GM21717 (cell line): ENCODE measurements around the gene EPB41L2.

Experiments
- ATAC-seq: cut with Tn5 transposase; IDR thresholded peaks from one replicate; pipeline ENCODE4 v1.9.1; 2021; ENCODE audit warnings: mild to moderate bottlenecking, moderate library complexity; ENCODE audit not compliant: unreplicated experiment

EPB41L2 gene

DNA sequence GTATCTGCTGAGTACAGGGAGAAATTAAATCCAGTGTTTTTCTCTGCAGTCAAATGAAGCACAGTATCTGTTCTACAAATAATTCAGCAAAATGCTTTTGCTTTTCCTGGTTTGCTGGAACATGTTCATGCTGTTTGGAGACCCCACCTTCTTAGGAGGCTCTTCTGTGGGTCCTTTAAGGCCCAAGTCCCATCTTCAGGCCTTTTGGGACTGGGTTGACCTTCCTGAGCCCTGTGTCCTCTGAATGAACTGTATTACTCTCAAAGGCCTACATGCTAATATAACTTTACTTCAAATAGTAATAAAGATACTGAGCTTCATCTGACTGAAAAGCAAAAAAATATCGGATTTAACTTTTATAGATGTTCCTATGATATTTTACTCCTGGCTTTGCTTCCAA, 216.5 kb downstream of the EPB41L2 start:
- ATAC-seq, result no peak

DNA sequence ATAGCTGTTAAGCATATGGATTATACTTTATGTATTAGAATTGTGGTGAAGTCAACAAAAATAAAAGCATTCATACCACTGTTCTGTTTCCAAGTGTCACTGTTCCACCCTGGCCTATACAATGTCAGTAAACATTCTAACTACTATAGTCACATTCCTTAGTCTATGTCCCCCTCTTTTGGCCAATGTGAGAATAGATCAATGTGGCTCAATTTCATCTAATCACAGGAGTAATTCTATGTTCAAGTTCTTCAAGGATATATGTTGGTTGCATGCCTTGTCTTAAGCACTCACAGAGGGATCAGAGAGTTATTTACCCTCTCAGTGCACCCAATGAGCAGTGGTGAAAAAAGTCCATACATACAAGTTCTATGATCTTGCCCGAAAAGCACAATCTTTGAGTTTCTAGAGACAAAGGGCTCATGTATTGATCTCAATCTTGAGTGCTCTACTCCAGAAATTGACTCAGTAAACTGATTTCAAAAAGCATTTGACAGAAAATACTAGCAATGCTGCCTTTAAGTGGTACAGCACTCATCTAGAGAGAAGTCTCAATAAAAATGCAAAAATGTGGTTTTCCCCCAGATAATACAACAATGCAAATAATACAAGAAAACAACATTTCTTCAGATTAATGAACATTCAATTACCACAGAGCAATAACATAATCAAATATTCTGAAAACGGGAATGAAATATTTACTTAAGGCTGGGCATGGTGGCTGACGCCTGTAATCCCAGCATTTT, 219.3 kb downstream of the EPB41L2 start:
- ATAC-seq, result peak; percentile 75

DNA sequence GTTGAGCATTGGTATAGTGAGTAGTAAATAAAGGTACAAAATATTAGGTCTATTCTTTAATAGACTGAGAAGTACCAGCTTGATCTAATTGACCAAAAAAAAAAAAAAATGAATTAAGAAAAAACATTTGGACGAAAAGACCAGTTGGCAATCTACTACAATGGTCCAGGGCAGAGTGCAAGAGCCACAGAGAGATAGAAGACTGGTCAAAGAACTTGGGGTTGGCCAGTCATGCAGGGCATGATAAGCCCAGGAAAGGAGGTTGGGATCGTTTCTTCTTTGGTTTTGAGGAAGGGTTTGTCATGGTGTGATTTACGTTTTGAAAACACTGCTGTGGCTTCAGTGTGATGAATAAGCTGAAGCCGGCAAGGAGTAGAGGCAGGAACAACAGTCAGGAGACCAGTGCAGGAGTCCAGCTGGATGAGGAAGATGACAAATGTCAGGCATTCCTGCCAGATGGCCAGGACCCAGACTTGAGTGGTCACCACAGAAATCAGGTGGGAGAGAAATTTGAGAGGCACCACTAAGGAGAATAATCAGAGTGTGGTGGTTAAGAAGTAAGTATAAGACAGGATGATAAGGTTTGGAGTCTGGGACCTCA, 221.8 kb downstream of the EPB41L2 start:
- no peak for ATAC-seq

DNA sequence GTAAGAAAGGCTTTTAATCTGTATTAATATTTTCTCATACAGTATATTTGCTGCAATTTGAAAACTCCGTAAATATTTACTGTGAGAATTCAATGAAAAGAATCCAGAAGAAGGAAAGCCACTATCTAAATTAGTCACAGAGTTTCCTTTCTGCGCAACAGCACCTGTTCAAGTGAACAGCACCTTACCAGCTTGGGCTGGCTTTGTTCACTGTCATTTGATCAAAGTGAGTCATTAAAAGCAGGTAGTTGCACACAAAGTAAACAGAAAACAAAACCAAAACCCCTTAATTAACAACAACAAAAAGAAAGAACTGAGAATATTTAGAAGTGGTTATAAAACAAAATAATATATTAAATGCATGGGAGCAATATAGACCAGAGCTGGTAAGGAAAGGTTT, 223.0 kb downstream of the EPB41L2 start:
- ATAC-seq, result no peak

DNA sequence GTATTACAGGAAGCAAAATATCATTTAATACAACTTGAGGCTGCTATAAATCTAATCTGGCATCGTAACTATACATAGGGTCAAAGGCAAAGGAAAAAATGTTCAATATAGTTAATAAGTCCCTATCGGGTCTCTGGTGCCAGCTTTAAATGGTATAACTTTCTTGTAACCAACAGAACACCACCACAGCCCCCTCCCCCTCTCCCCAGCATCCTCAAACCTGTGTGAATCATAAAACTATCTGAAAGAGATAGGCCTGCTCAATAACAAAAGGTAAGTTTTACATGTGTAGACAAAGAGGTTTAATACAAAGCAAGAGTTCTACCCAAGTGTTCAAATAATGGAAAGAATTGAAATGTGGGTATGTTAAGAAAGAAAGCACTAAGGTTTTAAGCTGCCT, 223.7 kb downstream of the EPB41L2 start:
- no peak for ATAC-seq

DNA sequence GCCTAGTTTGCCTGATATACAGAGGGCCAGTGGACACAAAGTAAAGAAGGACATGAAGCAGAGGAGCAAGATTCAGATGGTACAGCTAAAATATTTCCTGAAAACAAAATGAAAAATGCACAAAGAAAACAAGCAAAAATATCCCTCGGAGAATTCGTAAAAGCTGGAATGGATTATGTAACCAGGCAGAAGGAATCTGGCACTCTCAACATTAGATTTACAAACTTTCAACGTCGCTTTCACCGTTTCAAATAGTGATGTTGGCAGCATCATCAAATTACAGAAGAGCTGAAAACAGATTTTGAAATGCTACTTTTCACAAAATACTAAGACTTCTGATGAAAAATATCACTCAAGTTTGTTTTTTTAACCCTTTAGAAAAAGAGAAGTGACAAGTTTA, 224.1 kb downstream of the EPB41L2 start:
- ATAC-seq, result no peak

DNA sequence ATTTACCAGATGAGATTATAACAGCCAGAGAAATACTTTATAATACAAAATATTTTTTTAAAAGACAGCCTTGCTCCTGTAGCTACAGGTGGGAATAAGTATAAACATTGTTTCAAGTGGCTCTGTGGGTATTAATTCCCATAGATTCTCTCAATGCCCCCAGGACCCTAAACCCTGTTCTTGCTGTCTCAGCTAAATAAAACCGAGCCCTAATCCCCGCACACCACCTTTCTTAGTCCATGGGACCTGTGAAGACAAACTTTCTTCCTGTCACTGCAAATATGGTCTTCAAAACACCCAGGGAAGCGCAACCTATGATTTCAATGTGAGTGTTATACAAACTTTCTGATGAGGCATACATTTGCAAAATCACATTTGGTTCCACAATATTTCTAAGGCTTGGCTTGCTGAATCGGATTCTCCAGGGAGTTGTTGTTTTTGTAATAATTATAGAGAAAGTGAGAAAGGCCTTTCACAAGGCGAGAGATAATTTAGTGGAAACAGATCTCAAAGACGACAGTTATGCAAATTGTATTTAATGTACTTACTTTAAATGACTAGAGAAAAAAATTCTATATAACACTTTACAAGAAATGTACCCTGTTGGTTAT, 224.7 kb downstream of the EPB41L2 start:
- ATAC-seq, result no peak

DNA sequence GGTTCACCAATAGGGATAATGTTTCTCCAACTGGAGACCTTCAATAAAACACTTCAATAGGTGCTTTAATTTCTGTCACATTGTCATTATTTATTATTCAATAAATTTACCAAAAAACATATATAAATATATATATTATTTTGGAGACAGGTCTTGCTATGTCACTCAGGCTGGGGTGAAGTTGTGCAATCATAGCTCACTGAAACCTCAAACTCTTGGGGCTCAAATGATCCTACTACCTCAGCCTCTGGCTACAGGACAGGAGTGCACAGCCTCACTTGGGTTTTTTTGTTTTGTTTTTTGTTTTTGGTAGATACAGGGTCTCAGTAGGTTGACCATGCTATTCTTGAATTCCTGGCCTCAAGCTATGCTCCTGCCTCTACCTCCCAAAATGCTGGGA, 226.0 kb downstream of the EPB41L2 start:
- ATAC-seq, result no peak

DNA sequence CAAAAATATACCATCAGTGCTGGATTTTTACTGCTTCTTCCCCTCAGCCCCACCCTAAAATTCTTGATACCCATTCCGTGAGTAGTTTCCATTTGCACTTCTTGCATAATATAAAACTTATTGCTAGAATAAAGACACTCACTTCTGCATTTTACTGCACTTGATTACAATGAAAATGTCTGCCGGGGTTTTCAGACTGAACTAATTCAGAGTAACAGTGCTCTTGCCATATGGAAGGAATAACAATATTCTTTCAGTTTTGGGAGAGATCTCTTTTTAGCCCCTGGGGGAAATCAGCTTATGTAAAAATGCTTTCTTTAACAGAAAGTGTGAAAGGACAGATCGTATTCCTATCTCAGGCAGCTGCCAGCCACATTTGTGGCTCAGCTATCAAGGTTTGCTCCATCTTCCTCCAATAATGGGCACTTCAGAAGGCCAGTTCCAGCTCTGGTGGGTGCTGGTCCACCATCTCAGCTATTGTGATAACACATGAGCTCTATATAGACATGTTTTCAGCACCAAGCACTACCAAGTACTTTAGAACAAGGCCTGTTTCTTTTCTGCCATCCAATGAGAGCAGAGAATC, 226.9 kb downstream of the EPB41L2 start:
- no peak for ATAC-seq

DNA sequence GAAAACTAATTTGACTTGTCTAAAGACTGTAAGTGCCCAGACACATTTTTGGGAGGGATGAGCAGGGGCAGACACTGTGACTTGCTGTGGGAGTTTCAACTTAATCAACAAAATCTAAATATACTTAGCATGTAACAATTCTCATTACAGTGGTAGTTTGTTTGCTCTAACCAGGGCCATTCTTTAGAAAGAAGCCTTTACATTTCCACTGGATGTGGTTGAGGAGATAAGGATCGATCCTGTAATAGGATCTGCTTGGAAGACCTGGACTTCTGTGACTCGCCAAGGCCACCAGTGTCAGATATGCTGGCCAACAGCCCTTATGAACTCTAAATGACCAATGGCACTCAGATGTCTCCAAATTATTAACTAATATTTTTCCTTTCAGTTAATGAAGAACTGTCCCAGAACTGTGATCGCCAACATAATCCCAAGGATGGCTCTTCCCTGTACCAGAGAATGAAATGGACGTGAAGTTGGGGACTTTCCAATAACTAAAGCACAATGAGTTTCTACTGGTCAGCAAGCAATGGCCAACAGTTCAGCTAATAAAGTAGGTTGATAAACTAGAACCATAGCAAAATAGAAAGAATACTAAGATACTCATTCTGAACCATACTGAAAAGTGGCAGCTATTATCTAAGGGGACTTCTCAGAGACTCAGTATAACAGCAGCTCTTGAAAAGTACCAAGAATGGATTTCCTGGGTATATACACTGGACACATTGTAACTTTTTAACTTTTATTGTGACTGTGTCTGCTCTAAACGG, 228.4 kb downstream of the EPB41L2 start:
- no peak for ATAC-seq

DNA sequence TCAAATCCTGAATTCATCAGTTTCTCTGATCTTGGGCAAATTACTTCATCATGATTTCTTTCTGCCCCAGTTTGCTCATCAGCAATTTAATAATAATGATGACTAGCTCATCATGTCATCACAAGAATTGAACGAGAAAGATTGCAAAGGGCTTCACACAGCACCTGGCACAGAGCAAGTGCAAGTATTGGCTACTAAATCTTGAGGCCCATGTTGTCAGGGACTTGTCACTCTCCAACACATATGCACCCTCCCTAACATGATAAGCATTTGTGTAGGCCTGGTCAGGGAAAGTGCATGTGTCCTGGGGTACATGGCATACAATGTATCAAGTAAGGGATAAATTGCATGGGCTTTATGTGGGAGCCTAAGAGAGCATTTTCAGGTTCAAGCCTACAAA, 229.5 kb downstream of the EPB41L2 start:
- ATAC-seq, result no peak

DNA sequence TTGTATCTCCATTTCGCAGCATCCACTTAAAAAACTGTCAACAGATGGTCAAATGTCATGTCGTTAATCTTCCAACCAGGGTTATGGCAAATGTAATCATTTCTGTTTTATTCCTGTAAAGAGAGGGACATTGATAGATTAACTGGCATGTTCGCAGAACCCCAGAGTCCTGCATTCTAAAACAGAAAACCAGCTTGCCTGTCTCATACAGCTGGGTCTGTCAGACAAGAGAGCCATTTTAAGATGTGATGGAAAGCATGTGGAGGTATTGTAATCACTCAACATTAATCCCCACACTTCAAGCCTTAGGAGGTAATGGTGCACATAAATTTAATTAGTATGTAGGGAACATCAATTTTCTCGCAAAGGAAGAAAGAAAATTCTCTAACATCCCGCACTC, 231.4 kb downstream of the EPB41L2 start:
- ATAC-seq, result no peak

DNA sequence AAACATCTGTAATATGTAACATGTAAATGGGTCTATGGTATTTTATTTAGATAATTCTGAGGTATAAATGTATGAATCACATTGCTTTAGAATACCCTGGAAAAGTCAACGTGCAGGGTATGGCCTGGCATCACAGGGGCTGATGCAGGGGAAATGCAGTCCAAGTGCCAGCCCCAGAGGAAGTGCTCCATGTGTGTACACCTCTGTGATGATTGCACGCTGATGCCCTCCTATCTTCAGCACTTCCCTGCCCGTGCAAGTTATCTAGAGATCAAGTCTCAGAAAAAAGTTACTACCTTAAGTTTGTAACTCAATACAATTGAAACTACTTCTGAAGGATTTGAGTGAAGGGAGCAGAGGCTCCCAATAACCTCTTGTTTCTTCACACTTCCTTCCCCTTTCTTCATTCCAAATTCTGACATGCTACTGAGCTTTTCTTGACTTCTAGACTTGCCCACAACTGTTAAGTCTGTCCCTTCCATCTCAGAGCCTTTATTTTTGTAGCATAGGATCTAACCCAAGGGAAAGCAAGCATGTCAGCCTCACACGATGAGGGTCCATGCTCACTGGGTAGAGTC, 233.6 kb downstream of the EPB41L2 start:
- no peak for ATAC-seq

DNA sequence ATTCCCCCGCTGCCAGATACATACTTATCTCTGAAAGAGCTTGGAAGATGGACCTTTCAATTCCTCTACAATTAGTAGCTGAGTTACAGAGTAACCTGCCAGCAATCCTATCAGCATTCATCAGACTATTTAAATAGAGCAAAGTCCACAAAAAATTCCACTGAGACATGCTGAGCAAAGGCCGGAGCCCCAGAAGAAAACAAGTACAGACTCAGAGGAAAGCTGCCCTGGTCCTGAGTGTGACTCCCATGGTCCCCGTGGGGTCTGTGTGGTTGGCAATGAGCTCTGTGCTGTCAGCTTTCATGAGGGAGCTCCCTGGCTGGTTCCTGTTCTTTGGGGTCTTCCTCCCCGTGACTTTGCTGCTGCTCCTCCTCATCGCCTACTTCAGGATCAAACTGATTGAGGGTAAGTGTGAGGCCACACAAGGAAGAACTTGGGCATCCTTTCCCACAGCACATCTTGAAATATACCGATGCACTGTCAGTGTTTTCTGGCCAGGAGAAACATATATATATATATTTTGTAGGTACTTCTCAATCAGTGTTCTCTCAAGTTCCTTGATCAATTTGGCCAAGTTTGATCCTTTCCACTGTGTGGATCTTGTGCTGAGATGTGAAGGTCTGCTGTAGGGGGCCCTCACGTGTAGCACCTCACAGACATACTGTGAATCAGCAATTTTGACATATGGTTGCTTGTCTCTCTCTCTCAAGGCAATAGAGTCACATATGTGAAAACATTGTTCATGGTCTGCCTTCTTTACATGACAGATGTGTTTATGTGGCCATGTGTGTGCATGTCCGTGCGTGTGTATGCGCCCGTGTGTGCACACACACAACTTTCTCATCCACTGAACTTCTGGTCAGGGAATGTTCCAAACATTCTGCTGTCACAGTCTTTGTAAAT, 235.5 kb downstream of the EPB41L2 start, which contains the start of gene SMLR1:
SMLR1 (plus strand) TSS at position 160 of the 903 bp plus-strand sequence; CDS start at position 168, 8 bp downstream.
- no peak for ATAC-seq

DNA sequence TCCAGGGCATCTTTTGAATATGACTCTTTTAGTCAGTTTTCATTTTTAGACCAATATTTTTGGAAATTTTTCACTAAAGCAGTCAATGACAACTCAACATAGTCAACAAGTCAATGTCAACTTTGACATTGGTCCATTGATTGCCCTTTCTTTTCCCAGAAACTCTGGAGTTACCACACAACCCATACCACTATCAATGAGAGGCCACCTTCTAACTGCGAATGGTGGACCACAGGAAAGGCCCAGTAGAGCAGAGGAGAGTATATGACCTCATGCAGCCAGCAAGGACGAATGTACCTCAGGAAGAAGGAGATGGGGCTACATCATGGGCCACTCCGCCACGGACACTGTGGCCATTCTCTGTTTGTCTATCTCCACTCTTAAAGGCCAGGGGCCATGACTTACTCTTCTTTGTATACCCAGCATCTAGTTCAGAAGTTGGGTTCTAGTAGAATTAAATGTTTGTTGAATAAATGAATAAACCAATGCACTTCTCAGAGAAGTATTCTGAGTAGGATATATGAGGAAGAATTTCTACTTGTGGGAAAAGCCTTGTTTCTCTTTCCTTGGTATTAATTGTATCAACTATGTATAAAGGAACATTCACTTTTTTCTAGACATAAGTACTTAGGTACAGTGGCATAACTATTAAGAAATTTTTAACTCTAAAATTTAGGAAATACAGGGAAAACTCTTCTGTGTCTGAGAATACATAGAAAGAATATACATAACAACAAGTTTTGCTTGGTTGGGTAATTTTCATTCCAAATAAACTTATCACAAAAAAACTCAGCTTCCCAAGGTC, 236.4 kb downstream of the EPB41L2 start:
- ATAC-seq, result no peak

DNA sequence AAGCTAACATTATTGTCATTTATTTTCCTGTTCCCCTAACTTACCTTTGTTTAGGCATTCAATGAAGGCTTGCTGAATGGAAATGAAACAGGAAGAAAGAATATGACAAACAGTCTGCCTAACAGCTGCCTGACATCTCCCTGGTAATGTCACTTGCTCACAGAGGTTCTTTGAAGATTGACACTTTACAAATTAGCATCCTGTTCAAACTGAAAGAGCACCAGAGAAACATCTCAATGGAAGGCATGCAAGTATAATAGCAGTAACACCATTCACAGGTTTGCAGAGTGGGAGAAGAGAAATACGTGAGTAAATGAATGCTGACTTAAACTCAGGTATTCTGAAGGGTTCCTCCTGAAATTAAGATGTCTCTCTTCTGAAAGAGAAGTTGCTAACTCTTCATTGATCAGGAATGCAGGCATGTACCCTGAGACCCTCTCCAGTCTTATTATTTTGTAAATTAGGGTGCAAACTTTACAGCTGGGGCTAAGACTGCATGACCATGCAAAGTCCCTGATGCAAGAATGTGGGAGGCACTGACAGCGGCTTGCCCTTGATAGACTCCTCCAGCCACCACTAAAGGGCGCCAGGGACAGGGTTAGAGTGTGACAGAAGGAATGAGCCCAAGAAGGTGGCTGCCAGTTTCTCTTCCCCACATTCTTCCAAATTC, 237.1 kb downstream of the EPB41L2 start:
- ATAC-seq, result peak; percentile 61

DNA sequence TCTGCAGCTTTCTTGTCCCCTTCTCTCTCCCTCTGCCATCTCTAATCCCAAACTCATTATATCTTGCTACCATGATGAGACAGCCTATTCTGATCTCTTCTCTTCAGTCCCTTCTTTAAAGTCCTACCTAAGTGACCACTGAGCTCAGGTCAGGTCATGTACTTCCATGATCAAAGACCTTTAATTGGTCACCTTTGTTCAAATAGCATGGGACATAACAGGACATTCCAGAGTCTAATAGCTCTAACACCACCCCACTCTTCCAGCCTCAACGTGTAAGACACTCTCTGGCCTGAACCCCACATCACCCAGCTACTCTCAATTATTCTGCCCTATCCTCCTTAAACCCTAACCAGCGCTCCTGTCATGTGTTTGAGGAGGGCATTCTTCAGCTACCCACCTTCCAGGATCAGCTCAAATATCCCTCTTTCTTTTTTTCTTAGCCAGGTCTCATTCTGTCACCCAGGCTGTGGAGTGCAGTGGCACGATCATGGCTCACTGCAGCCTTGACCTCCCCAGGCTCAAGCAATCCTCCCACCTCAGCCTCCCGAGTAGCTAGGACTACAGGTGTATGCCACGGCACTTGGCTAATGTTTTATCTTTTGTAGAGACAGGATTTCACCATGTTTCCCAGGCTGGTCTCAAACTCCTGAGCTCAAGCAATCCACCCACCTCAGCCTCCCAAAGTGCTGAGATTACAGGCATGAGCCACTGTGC, 237.9 kb downstream of the EPB41L2 start:
- ATAC-seq, result no peak

DNA sequence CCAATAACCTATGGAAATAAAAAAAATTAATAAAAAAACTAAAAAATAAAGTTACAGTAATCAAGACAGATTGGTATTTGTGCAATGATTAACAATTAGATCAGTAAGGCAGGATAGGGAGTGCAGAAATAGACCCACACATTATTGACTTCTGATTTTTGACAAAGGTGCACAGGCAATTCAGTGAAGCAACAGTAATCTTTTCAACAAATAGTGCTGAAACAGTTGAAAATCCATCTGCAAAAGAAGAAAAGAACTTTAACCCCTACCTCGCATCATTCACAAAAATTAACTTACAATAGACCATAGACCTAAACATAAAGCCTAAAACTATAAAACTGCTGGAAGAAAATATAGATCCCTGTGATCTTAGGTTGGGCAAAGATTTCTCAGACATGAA, 240.3 kb downstream of the EPB41L2 start:
- ATAC-seq, result no peak
